Left ventricle myocardium superior (tissue), 1 donor: ENCODE data around the gene CARD11. TPM values are rescaled to one million over a fixed set of nuclear protein-coding genes. Genes with fewer than 3 reads are reported as not detected.
A peak's percentile ranks its signal among the peaks of the same experiment; 100 is the strongest.

Experiments
- ATAC-seq: fragments of 200-7000 bp; cut with Tn5 transposase; one replicate; pipeline ENCODE4 v1.9.1; 2020; ENCODE audit warnings: mild to moderate bottlenecking, moderate library complexity
- DNase-seq: peaks from one replicate; pipeline ENCODE4 v3.0.0-alpha.2; 2020
- intact Hi-C: fragments of 100-400 bp; cut with micrococcal nuclease; formaldehyde crosslinking; loops from one replicate; pipeline ENCODE4 v1.11.0; 2022
- total RNA-seq: library from RNA; stranded (reverse); fragmentation: NEBNext Ultra II Directional; extraction: Animal tissue kit (Norgen Biotek cat#: 25700); gene quantifications from one replicate; pipeline ENCODE4 v1.2.1, GENCODE V29; 2021
- donor health status: DM: no; HTN: yes; CAD: no; lungs with severe emphysema.

The CARD11 gene
- total RNA-seq, 1 donor from 2014 or later: 0.37 TPM

DNA sequence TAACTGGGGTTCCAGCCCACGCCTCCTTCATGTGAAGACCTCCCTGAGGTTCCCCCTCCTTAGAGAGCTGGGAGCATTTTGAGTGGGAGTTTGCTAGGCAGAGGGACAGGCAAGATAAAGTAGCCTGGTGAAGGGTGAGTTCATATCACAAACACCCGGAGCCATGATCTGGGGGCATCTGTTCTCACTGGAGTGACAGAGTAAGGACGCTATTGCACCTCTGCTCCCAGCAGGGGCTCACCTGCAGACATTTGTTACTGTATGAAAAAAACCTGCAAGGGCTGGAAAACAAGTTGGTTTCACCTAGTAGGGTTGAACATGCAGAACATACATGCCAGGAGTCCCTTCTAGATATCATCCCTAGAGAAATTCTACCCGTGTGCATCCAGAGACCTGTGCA lies 88.4 kb downstream of the CARD11 start:
- no peak for ATAC-seq
- DNase-seq: no peak
- intact Hi-C loops: no loop called here

DNA sequence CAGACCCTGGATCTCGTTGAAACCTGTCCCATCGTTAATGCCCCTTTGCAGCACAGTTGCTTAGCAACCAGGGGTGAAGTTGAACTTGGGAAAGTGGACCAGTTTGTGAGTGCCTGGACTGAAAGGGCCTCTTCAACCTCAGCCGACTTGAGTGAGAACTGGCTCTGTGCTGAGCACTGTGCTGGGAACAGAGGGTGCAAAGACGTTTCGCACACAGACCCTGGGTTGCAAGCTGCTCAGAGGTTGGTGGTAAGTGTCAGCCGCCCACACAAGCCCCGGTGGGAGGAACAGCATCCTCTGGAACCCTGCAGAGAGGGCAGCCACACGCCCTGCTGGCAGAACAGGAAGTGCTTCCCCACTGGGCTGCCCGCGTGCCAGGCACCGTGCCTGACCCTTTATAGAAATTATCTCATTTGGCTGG lies 89.2 kb downstream of the CARD11 start:
- no peak for ATAC-seq
- intact Hi-C loops: no loop called here
- peak; percentile 39 for DNase-seq

DNA sequence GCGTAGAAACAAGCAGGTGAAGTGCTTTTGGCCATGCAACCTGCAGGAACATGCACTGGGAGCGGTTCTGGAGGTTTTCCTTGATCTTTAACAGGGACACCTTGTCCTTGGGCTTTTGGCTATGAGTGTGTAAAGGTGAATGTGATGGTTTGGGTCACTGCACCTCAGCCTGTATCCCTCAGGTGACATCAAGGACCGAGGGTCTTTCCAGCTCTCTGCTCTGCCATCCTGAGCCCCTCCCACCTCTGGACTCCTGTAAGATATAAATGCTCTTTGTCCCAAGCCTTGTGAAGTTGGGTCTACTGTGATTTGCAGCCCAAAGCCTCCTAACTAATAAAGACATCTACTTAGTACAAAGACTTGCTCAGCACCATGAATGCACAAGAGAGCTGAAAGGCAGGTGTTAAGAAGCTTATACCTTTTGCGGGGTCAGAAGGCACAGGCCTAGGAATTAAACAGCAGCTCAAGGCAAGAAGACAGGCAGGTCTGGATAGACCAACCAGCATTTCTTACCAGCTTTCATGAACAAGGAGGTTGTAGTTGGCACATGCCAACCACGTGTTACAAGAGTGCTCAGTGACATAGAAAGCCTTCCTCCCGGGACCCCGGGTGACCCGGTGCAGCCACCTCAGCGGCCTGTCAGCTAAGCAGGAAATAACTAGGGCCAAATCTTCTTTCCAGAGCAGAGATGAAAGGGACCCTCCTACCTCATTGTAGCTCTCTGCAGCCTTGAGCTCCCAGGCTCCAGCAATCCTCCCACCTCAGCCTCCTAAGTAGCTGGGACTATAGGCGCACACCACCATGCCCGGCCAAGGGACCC lies 89.9 kb downstream of the CARD11 start:
- no peak for DNase-seq
- intact Hi-C loops: no loop called here
- ATAC-seq: no peak

DNA sequence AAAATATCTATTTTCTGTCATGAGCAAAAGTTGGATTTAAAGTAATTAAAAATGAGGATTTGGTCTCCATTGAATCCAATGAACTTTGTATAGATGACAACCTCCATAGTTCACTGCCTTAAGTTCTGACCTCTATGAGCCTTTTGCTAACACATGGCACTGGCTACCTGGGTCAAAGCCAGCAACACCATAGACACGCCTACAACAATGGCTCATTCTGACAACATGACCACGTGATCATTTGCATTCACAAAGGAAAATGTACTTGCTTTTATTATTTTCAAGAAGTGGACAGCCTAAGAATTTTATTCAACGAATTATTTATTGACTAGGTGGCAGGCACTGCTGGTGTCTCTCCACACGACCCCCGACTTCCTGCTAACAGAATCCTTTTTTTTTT lies 90.6 kb downstream of the CARD11 start:
- DNase-seq: no peak
- intact Hi-C loops: no loop called here
- ATAC-seq: no peak

DNA sequence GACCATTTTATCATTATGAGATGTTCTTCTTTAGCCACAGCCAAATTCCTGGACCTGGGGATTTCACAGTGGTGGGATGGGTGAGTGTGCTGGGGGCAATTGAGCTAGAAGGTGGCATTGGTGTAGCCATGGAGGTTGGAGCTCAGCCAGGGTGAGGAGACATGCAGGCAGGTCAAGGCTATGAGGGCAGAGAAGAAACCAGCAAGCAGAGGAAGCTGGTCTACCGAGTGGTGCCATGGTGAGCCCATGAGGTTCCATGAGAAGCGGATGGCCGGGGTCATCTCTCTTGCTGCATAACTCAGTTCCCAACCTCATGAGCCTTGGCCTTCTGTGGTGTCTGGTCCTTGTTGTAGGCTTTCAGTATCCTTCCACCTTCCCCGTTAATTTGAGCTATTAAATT lies 91.4 kb downstream of the CARD11 start:
- DNase-seq: no peak
- ATAC-seq: no peak
- intact Hi-C loops: no loop called here

DNA sequence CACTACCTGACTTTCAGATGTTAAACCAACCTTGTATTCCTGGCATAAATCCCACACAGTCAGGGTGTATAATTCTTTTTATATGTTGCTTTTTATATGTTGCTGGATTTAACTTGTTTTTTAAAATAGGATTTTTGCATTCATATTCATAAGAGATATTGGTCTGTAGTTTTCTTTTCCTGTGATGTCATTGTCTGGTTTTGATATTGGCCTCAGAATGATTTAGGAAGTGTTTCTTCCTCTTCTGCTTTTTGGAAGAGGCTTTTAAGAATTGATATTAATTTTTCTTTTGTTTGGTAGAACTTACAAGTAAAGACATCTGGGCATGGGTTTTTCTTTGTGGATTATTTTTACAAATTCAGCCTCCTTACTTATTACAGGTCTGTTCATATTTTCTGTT lies 93.1 kb downstream of the CARD11 start:
- ATAC-seq (no peak), DNase-seq (no peak)
- intact Hi-C loops: no loop called here

DNA sequence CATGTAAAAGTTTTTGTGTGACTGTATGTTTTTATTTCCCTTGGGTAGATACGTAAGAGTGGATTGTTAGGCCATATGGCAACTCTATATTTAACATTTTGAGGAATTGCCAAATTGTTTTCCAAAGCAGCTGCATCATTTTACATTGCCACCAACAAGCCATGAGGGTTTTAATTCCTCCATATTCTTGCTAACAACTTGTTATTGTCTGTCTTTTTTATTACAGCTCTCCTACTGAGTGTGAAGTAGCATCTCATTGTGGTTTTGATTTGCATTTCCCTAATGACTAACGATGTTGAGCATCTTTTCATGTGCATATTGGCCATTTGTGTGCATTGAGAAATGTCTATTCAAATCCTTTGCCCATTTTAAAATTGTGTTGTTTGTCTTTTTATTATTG lies 94.9 kb downstream of the CARD11 start:
- no peak for ATAC-seq
- intact Hi-C loops: no loop called here
- DNase-seq: no peak

DNA sequence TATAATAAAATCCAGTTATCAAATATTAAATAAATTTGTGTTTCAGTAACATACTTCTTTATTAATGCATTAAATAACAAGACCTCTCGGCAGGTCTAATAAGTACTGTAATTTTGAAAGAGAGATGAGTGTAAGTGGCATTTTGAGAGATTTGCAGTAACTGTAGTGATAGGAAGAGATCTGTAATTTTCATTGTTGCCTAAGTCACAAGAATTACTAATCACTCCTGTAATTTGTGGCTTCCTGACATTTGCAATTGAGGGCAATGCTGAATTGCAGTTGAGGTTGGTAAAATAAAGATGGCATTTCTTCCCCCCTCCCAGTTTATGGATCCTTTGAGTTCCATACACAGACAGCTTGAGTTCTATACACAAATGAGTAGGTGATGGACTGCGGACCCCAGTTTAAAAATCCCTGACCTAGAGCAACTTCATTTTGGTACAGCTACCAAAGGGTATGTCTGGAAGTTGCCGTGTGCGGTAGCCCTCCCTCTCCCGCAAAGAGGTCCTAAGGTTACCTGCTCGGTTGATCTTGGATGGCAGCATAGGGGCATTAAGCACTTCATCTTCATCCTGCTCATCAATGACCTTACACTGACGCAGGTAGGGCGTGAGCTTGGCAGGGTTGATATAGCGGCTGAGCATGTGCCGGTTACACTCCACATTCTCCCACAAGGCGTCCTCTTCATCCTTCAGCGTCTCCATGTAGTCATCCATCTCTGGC lies 96.4 kb downstream of the CARD11 start:
- intact Hi-C loops: no loop called here

DNA sequence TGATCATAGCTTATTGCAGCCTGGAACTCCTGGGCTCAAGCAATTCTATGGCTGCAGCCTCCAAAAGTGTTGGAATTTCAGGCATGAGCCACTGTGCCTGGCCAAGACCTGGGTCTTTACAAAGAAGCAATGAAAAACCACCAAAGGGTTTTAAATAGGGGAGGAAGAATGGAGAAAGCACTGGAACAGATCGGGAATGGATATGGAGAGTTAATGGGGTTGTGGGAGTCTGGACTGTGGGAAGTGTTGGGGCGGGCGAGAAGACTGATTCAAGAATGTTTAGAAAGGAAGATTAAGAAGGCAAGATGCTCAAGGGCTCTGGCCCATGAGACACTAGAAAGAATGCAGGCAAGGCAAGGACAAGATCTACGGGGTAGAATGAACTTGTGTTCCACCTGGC lies 98.5 kb downstream of the CARD11 start:
- DNase-seq (no peak), ATAC-seq (no peak)
- intact Hi-C loops: no loop called here

More for the DNA sequence above, 96.4 kb downstream of the CARD11 start:
- no peak for DNase-seq
- ATAC-seq: no peak

DNA sequence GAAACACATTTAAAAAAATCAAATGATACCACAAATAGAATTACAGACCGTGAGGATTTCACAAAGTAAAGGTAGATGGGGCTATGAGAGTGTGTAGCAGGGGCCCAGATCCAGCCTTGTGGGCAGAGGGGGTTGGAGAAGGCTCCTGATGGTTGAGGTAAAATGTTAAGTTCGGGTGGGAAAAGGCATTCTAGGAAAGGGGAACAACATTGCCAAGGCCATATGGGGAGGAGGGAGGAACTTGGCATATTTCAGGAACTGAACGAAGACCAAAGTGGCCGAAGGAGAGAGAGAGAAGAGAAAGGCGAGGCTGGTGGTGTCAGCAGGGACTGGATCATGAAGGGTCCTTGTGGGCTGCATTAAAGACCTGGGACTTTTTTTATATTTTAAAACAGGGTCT lies 98.9 kb downstream of the CARD11 start:
- ATAC-seq: no peak
- intact Hi-C loops: no loop called here
- no peak for DNase-seq

DNA sequence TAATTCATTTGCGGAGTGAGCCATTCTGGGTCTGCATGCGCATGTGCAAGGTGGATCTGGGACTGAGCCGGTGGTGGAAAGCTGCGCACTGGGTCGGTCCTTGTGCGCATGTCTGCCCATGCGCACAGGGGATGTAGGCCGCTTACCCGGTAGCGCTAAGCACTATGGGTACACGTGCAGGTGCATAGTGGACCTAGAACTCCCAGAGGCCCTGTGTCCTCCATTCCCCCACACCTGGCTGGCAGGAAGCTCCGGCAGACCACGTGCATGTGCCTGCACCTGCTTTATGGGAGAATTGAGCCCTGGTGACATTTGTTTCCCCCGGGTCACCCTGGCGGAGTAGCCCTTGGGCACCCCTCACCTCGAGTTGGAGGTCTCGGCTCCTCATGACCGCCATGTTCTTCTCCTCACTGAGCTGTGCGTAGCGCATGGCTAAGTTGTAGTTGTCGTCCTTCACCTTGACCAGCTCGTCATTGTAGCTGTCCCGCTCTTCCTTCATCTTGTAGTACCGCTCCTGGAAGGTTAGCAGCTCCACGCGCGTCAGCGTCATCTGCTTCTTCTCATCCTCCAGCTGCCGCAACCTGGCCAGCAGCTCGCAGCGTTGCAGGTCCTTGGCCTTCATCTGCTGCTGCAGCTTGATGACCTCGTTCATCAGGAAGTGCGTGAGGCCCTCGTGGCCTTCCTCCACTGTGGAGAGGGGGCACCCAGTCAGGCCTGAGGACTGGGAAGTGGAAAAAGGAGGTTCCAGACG lies 99.6 kb downstream of the CARD11 start:
- intact Hi-C loops: no loop called here
- DNase-seq: no peak
- ATAC-seq: no peak

DNA sequence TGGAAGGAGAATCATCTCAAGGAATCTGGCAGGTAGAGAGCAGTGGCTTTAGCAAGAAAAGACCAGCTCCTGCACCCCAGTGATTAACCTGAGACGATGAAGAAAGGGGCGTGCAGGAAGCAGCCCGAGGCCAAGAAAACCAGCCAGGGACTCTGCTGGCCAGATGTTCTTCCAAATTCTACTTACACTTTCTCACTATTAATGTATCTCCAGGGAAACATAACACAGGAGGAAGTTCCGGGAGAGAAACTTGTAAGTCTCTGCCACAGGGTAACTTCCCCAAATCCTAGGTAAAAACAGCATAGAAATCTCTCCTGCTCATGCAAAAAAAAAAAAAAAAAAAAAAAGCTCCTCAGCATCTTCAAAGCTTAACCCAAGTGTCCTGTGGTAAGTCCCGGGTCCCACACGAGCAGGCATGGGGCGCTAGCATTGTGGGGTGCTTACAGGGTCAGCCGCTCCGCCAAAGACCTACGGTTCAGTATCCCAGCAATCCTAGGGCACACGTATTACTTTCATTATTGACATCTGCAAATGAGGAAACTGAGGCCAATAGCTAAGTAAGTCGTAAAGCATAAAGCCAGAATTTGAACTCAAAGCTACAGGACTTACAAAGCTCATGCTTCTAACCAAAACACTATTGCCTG lies 102.3 kb downstream of the CARD11 start:
- ATAC-seq (no peak), DNase-seq (no peak)
- intact Hi-C loops: no loop called here

DNA sequence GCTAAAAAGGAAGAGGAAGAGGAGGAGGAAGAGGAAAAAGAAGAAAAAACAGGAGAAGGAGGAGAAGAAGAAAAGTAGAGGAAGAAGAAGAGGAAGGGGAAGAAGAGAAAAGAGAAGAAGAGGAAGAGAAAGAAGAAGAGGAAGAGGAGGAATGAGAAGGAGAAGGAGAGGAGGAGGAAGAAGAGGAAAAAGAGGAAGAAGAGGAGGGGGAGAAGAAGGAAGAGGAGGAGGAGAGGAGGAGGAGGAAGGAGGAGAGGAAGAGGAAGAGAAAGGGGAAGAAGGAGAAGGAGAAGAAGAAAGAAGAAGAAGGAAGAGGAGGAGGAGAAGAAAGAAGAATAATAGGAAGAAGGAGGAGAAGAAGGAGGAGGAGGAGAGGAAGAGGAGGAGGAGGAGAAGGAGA lies 103.2 kb downstream of the CARD11 start:
- no peak for ATAC-seq
- intact Hi-C loops: no loop called here

DNA sequence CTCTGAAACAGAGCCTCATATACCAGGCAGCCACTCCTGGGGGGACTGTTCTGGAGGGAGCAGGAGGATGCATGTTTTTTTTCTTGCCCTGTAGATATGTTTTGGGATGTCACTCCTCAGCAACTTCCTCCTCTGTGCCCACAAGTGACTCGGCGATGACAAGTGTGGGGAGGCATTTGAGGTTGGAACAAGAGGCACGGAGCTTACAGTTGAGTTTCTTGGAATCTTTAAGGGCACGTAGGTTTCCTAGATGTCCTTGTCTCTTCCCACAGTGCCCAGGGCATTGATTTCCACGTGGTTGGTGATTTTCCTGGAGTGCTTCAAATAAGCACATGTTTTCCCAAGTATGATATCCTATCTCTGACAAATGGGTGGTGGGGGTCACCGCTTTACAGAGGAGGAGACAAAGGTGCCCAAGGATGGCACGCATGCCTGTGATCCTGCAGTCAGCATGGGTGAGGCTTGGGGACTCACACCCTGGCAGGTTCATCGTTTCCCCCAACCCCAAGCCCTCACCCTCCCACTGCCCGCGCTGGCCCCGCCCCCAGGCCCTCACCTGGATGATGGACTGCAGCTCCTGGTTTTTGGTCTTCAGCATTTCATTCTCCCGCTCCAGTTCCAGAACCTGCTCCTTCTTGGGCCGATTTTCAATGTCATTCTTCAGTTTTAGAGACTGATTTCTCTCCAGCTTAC lies 104.3 kb downstream of the CARD11 start:
- peak; percentile 8 for DNase-seq
- intact Hi-C loops: no loop called here
- no peak for ATAC-seq

More for the DNA sequence above, 103.2 kb downstream of the CARD11 start:
- no peak for DNase-seq

DNA sequence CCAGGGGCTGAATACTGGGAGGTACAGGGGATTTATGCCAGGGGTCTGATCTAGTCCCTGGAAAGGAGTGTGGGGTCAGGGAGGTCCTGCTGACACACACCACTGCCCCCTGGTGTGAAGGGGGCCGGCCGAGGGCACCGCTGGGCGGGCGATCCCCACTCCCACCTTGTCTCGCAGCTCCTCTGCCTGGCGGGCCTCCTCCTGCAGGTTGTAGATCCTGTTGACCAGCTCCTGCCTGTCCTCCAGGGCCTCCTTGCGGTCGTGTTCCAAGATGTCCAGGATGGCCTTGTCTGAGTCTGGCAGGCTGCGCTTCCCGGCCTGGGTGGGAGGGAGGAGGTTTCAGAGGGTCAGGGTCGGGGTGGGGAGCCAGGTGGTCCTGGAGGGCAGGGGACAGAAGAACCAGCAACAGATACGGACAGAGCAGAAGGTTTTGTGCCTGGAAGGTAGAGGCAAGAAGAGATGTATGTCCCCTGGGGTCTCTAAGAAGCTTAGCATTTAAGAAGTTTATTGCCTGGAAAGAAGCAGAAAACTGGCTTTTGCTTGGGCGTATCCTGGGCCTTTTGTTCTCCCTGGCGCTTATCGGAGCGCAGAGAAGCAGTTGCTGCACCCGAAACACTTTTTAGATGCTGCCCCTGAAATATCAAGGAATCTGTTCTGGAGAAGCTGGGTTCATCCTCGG lies 105.0 kb downstream of the CARD11 start:
- ATAC-seq (no peak), DNase-seq (peak; percentile 10)
- intact Hi-C loops: no loop called here

DNA sequence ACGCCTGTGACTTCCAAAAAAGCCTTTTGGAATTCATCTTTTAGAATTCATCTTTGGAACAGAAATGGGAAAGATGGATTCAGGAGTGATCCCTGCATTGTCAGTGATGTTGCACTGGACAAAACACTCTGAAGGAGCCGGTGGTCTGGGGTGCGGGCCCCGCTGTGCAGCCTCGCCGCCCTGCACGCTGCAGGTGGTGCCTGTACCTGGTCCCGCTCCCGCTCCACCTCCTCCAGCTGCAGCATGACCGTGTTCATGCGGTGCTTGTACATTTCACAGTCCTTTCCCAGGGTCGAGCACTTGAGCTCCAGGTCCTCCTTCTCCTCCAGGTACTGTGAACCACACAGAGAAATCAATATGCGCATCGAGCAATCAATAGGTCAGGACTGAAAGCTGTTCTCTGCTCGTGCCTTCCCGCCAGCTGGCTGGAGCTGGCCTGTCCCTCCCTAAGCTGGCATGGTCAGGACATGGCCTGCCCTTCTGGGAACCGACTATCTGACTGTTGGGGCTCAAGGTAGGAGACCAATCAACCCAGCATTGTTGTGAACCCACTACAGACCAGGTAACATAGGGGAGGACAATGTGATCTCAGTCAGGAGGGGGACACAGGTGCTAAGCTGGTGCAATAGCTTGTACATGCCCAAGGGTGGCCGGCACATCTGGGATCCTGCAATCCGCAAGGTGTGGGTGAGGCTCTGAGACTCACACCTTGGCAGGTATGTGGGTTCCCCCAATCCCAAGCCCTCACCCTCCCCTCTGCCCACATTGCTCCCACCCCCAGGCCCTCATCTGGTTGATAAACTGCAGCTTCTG lies 105.8 kb downstream of the CARD11 start:
- intact Hi-C loops: no loop called here
- ATAC-seq (no peak), DNase-seq (peak; percentile 10)

DNA sequence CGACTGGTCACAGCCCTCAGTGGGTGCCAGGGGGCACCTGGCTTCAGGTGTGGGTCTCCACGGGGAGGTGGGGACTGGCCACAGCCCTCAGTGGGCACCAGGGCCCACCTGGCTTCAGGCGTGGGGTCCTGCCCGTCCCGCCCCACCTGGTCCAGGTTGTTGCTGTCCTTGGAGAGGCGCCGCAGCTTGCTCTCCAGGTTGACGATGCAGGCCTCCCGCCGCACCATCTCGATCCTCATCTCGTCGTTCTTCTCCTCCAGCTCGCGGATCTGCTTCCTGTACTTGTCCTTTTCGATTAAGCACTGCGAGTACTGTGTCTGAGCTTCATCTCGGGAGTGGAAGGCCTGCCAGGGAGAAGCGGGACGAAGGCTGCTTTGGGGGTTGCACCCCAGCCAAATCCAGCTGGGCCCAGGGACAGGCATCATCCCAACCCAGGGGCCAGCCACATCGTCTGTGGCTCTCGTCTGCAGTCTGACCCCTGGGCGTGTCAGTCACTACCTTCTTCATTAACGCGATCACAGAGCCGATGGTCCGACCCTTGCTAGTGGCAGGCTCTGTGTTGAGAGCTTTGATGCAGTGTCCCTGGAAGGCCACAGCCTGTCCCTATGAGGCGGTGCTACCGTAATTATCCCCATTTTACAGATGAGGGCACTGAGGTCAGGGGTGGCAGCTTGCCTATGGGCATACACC lies 106.6 kb downstream of the CARD11 start:
- DNase-seq: peak; percentile 13
- intact Hi-C loops: no loop called here
- no peak for ATAC-seq
